Fibroblast of skin of right biceps (primary cell): ENCODE data around the gene NUB1.
A peak's percentile ranks its signal among the peaks of the same experiment; 100 is the strongest.

Experiments used
- DNase-seq: peaks from one replicate; pipeline ENCODE4 v3.0.0-alpha.2; 2013

NUB1 gene

GRCh38 chr7:151315038-151315655 is 26.5 kb upstream of the NUB1 start:
- DNase-seq: peak; percentile 54

GRCh38 chr7:151316896-151317295 is 24.7 kb upstream of the NUB1 start:
- no peak for DNase-seq

DNA sequence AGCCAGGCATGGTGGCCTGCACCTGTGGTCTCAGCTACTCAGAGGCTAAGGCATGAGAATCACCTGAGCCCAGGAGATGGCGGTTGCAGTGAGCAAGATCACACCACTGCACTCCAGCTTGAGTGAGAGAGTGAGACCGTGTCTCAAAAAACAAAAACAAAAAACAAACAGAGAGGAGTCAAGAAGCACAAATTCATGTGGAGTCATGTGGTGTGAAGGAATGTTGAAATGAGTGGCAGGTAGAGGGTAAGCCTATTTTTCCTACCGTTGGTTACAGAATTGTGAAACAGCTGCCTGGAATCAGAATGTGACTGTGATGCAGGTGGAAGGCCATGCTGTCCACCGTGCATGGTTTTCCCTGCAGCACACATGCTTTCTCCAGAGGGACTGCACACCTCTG is 23.7 kb upstream of the NUB1 start:
- DNase-seq: no peak

DNA sequence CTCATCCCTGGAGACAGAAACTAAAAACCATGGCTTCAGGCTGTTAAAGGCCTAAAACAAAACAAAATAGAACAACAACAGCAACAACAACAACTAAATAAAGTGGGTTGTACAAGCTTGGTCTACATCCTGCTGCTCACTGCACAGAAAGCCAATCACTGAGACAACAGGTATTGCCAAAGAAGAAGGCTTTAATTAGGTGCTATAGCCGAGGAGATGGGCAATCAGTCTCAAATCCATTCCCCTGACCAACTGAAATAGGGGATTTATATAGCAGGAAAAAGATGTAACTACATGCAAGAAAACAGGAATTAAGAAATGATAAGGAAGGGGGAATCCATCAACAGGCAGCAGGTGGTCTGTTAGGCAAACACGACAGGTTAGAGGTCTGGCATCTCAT is 22.4 kb upstream of the NUB1 start:
- DNase-seq: no peak

- no peak for DNase-seq
These were observed 21.3 kb upstream of the NUB1 start for GRCh38 chr7:151320263-151320845.

- DNase-seq: no peak
These were observed 20.3 kb upstream of the NUB1 start for GRCh38 chr7:151321341-151321740.

DNA sequence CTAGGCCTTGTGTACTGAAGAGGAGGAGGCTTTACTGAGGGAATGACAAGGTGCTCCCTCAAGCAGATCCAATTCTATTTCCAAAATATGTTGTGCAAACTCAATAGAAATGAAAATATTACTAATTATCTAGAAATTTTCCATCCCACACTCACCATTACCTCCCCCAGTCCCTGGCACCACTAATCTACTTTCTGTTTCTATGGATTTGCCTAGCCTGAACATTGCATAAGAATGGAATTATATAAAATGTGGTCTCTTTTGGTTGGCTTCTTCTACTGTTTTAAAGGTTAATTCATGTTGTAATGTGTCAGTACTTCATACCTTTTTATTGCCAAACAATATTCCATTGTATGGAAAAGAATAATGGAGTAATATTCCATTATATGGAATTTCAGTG is 18.7 kb upstream of the NUB1 start:
- no peak for DNase-seq

DNA sequence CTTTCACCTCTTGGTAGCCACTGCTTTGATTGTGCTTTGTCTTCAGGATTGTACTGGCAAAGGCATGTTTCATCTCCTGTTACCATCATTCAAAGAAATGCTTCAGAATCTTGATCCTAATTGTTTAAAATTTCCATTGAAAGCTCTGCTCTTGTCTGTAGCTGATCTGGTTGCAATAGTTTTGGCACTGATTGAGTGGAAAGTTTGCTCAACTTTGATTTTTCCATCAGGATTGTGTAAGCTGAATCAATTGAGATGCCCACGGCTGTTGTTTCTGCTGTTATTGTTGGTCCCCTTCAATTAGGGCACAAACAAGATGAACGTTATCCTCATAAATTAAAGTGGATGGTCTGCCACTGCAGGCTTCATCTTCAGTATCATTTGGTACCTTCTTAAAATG is 14.6 kb upstream of the NUB1 start:
- no peak for DNase-seq

DNA sequence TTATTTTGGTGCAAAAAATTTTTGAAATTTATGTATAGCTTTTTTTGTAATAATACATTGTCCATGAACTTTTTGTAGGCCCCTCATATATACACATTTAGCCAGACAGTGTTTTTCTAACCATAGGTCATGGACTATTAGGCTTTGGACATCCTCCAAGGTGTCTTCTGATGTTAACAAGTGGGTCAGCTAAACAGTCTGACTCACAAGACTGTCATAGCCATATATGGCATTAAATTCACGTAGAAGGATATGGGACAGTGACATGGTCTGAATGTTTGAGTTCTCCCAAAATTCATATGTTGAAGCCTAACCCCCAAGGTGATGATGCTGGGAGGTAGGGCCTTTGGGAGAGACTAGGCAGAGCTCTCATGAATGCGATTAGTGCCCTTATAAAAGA is 14.0 kb upstream of the NUB1 start:
- DNase-seq: peak; percentile 25

GRCh38 chr7:151330181-151330580 is 11.4 kb upstream of the NUB1 start:
- no peak for DNase-seq

GRCh38 chr7:151330661-151331060 is 11.0 kb upstream of the NUB1 start:
- DNase-seq: no peak

- no peak for DNase-seq
These were observed 7.0 kb upstream of the NUB1 start for GRCh38 chr7:151334628-151335027.

GRCh38 chr7:151336027-151336708 is 5.4 kb upstream of the NUB1 start:
- no peak for DNase-seq

DNA sequence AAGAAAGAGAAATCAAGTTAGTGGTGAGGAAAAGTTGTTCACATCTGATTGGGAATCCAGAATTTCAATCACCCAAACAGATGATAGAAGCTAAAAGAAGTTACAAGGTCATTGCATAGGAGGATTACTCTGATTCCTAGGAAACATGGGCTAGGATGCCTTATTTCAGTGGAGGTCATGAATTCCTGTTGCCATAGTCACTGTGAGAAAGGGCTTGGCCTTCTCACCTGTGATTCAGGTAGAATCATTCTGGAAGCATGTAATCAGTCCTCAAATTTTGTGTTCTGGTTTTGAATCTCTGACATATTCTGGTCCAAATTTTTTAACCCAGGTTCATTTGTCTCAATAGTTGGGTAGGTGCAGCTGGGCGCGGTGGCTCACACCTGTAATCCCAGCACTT is 4.3 kb upstream of the NUB1 start:
- no peak for DNase-seq

DNA sequence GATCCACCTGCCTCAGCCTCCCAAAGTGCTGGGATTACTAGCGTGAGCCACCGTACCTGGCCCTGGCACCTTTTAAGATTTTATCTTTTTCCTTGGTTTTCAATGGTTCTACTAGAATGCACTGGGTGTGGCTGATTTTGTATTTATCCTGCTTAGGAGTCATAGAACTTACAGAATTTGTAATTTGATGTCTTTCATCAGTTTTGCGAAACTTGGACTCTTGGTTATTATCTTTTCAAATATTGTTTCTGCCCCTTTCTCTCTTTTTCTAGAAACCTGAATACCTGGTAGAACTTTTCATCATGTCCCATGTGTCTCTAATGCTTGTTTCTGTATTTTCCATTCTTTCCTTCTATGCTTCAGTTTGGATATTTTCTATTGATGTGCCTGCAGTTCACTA is 2.8 kb upstream of the NUB1 start:
- DNase-seq: no peak

DNA sequence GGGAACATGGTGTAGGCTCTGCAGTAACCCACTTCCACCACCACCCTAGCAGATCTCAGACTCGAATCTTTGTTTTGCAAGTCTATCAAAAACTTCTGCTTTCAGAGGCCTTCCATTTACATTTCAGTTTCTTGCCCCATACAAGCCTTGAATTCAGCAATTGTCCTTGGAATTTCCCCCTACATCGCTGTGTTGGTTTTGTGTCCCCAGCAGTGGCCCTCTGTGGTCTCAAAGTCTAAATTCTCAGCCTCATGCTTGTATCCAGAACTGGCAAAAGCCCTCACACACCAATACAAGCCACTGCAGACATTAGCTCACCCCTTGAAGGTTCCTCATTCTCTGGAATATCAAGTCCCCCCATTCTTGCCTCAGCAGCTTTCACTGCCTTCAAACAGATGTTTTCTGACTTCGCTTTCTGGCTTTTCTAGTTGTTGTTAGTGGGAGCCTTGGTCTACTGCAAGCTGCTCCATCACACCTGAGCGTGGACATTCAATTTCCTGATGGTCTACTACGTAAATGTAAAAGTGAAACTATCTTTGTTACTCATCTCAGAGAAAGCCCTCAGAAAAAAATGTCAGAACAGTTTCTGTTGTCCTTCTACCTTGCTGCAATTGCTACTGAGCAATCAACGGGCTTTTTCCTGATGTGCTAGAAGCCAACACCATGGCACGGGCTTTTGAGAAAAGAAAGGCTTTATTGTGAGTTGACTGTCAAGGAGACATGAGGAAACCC is 1.8 kb upstream of the NUB1 start:
- no peak for DNase-seq

GRCh38 chr7:151340794-151341356 is 737 bp upstream of the NUB1 start:
- DNase-seq: no peak

- DNase-seq: no peak
These were observed 562 bp downstream of the NUB1 start for GRCh38 chr7:151342102-151342646.

- no peak for DNase-seq
These were observed 1.2 kb downstream of the NUB1 start for GRCh38 chr7:151342811-151343210.

DNA sequence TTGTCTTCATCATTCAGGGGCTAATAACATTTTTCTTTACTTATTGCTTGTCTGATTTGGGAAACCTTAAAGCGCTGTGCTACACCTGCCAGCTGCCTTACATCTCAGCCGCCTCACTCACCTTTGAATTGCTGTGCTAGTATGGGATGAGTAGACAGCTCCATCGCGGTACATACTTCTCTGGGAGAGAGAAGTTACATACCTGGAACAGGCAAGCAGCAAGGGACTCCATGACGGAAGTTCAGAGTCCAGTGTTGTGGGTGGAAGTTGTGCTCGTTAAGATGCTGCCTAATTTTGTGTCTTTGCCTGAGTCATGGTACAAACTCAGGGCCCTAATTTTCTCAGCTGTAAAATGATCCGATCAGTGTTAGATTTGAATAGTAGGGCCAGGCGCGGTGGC is 1.9 kb downstream of the NUB1 start:
- DNase-seq: no peak

- no peak for DNase-seq
These were observed 4.2 kb downstream of the NUB1 start for GRCh38 chr7:151345576-151346469.

DNA sequence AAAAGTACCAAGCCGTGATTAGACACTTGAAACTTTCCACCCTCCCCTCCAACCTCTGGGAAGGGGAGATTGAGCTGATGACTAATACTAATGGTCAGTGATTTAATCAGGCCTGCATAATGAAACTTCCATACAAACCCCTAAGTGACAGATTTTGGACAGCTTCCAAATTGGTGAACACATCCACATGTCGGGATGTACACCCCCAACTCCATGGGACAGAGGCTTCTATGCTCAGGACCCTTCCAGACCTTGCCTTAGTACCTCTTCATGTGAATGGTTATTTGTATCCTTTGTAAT is 4.8 kb downstream of the NUB1 start:
- no peak for DNase-seq

DNA sequence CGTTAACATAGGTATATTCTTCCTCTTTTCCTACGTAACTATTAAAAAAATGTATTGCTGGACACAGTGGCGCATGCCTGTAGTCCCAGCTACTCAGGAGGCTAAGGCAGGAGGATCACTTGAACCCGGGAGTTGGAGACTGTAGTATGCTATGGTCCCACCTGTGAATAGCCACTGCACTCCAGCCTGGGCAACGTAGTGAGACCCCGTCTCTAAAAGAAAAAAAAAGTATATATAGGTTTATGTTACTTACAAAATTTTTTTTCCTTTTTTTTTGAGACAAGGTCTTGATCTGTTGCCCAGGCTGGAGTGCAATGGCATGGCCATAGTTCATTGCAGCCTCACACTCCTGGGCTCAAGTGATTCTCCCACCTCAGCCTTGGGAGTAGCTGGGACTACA is 5.6 kb downstream of the NUB1 start:
- DNase-seq: no peak
